Endodermal cell (in vitro differentiated cells): ENCODE data around the gene ERBIN. TPM values are rescaled to one million over a fixed set of nuclear protein-coding genes. Genes with fewer than 3 reads are reported as not detected.

ENCODE experiments used
- DNase-seq: peaks from one replicate; pipeline ENCODE4 v3.0.0-alpha.2; 2017
- H3K27ac ChIP-seq: 2 replicates; pipeline ENCODE4 v1.5.1; 2013; ENCODE audit warnings: mild to moderate bottlenecking, low read depth, low read length, moderate library complexity
- H3K27me3 ChIP-seq: 2 replicates; pipeline ENCODE4 v1.6.1; 2013; ENCODE audit warnings: mild to moderate bottlenecking, low read length, moderate library complexity; ENCODE audit not compliant: insufficient read depth, control insufficient read depth, poor library complexity, severe bottlenecking
- H3K36me3 ChIP-seq: 2 replicates; pipeline ENCODE4 v1.7.0; 2013; ENCODE audit warnings: mild to moderate bottlenecking, low read length, moderate library complexity; ENCODE audit not compliant: control insufficient read depth, insufficient read depth
- H3K4me1 ChIP-seq: one replicate; pipeline ENCODE4 v1.7.0; 2013; ENCODE audit warnings: low read length; ENCODE audit not compliant: control insufficient read depth, insufficient read depth
- H3K4me3 ChIP-seq: 2 replicates; pipeline ENCODE4 v1.5.1; 2013; ENCODE audit warnings: mild to moderate bottlenecking, low read length, moderate library complexity
- H3K9ac ChIP-seq: 2 replicates; pipeline ENCODE4 v1.6.1; 2013; ENCODE audit warnings: mild to moderate bottlenecking, low read length, moderate library complexity; ENCODE audit not compliant: poor library complexity, severe bottlenecking; ENCODE audit errors: extremely low read depth
- H3K9me3 ChIP-seq: 2 replicates; pipeline ENCODE4 v1.6.1; 2013; ENCODE audit warnings: mild to moderate bottlenecking, low read length, moderate library complexity; ENCODE audit not compliant: control insufficient read depth
- H3K27ac Mint-ChIP-seq: 2 replicates; pipeline ENCODE4 v1.8.0; 2020; ENCODE audit warnings: mixed read lengths
- H3K27me3 Mint-ChIP-seq: 2 replicates; pipeline ENCODE4 v1.8.0; 2021; ENCODE audit warnings: mild to moderate bottlenecking, mixed read lengths; ENCODE audit not compliant: insufficient read depth
- H3K36me3 Mint-ChIP-seq: 2 replicates; pipeline ENCODE4 v1.8.0; 2020; ENCODE audit warnings: low read depth, mixed read lengths
- H3K4me1 Mint-ChIP-seq: 2 replicates; pipeline ENCODE4 v1.8.0; 2020; ENCODE audit warnings: mixed read lengths
- H3K4me3 Mint-ChIP-seq: 2 replicates; pipeline ENCODE4 v1.8.0; 2020; ENCODE audit warnings: mild to moderate bottlenecking, moderate library complexity, mixed read lengths
- H3K9me3 Mint-ChIP-seq: 2 replicates; pipeline ENCODE4 v1.8.0; 2020; ENCODE audit warnings: mild to moderate bottlenecking, mixed read lengths
- WGBS, 2 experiments: methylation state at CpG; one replicate each; pipeline versions ENCODE4 v1.1.5 to v1.1.7; 2013; ENCODE audit warnings: missing lambda C conversion rate in 2 of 2, mixed read lengths in 1 of 2; ENCODE audit not compliant: insufficient coverage in 1 of 2, insufficient read length in 1 of 2; 5-methylcytosine and 5-hydroxymethylcytosine counted together
- total RNA-seq, 2 donors: library from RNA; stranded (reverse); fragmentation: NEBNext Ultra II Directional in 1 of 2; extraction: Animal tissue kit (Norgen Biotek cat#: 25700) in 1 of 2; gene quantifications; 2 replicates in 1 of 2; 3 replicates in 1 of 2; pipeline ENCODE4 v1.2.1, GENCODE V29; 2021
- TF ChIP-seq, protein P1 (sequence below): fragments of 200-600 bp; sonication (generic); conservative IDR thresholded peaks from 2 replicates; pipeline ENCODE4 v1.5.0; 2021; ENCODE audit warnings: antibody characterized with exemption, mild to moderate bottlenecking

The ERBIN gene
- total RNA-seq, 2 donors from 2014 or later = 51.8 to 54.4 TPM

DNA sequence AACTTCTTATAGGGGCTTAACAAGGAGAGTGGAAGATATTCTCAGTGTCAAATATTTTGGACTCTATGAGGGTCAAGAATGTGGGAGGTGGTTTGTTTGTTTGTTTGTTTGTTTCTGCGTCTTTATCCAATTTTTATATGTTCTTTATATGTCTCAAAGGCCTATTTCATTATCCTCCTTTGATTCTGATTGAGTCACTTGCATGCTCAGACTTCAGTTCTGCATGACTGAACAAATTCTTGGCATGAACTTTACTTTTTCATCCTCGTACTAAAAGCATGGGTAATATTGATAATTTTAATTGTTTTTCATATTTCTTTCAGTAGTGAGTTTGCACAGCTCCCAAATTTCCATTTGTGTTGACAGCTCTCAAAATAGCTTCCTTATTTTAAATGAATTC lies 19.2 kb upstream of the ERBIN start:
- no peaks in the 10 kb centered on the region for H3K36me3 ChIP-seq
- H3K4me3 ChIP-seq = no peak overlapping the region
- no peaks in the 10 kb centered on the region for H3K9me3 Mint-ChIP-seq
- no peak overlapping the region for H3K27ac ChIP-seq
- no peak overlapping the region for H3K4me3 Mint-ChIP-seq
- H3K27me3 Mint-ChIP-seq = no peaks in the 10 kb centered on the region
- H3K9ac ChIP-seq = no peak overlapping the region
- no peak overlapping the region for H3K27ac Mint-ChIP-seq
- DNase-seq = no peak
- WGBS, 2 experiments = 82% methylated on average over 1 of the region's 2 CpGs; no CpG with 5 or more reads in 1 of the 2 experiments
- no peaks in the 10 kb centered on the region for H3K4me1 Mint-ChIP-seq
- TF ChIP-seq, protein P1, sequence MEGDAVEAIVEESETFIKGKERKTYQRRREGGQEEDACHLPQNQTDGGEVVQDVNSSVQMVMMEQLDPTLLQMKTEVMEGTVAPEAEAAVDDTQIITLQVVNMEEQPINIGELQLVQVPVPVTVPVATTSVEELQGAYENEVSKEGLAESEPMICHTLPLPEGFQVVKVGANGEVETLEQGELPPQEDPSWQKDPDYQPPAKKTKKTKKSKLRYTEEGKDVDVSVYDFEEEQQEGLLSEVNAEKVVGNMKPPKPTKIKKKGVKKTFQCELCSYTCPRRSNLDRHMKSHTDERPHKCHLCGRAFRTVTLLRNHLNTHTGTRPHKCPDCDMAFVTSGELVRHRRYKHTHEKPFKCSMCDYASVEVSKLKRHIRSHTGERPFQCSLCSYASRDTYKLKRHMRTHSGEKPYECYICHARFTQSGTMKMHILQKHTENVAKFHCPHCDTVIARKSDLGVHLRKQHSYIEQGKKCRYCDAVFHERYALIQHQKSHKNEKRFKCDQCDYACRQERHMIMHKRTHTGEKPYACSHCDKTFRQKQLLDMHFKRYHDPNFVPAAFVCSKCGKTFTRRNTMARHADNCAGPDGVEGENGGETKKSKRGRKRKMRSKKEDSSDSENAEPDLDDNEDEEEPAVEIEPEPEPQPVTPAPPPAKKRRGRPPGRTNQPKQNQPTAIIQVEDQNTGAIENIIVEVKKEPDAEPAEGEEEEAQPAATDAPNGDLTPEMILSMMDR = no peak
- H3K27me3 ChIP-seq = no peaks in the 10 kb centered on the region
- H3K9me3 ChIP-seq = no peaks in the 10 kb centered on the region
- no peaks in the 10 kb centered on the region for H3K4me1 ChIP-seq
- no peaks in the 10 kb centered on the region for H3K36me3 Mint-ChIP-seq

DNA sequence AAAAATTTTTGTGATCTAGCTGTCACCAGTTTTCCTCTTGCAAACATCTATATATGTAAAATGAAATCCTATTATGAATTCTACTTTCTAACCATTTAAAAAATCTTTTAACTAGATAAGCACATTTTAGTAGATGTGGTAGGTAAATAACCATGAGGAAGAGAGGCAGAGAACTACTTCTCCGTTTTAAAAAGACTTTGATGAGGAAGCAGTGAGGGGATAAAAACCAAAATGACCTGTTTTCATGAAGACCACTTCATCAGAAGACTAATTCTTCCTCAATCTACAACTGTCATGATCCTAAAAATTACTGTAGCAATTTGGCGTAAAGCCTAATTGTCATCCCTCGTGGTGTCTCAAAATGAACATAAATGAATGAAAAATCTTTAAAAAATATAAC lies 15.7 kb upstream of the ERBIN start:
- TF ChIP-seq, protein P1 = no peak
- H3K27ac Mint-ChIP-seq = no peak overlapping the region
- no peak overlapping the region for H3K9ac ChIP-seq
- H3K27me3 ChIP-seq = no peaks in the 10 kb centered on the region
- DNase-seq = no peak
- no peaks in the 10 kb centered on the region for H3K4me1 Mint-ChIP-seq
- H3K9me3 Mint-ChIP-seq = no peaks in the 10 kb centered on the region
- H3K4me1 ChIP-seq = no peaks in the 10 kb centered on the region
- H3K36me3 ChIP-seq = no peaks in the 10 kb centered on the region
- no peak overlapping the region for H3K27ac ChIP-seq
- 65% methylated on average over 3 of the region's 3 CpGs; no CpG with 5 or more reads in 1 of the 2 experiments for WGBS, 2 experiments
- H3K36me3 Mint-ChIP-seq = no peaks in the 10 kb centered on the region
- no peaks in the 10 kb centered on the region for H3K27me3 Mint-ChIP-seq
- H3K4me3 ChIP-seq = no peak overlapping the region
- no peaks in the 10 kb centered on the region for H3K9me3 ChIP-seq
- H3K4me3 Mint-ChIP-seq = no peak overlapping the region

- no peaks in the 10 kb centered on the region for H3K27me3 Mint-ChIP-seq
- Histone ChIP-seq H3K9me3 (no peaks in the 10 kb centered on the region), H3K27me3 (no peaks in the 10 kb centered on the region), H3K4me3 (no peak overlapping the region), H3K9ac (no peak overlapping the region), H3K36me3 (no peaks in the 10 kb centered on the region), H3K27ac (no peak overlapping the region), H3K4me1 (no peaks in the 10 kb centered on the region)
- no peak overlapping the region for H3K4me3 Mint-ChIP-seq
- no peak for DNase-seq
- no peaks in the 10 kb centered on the region for H3K4me1 Mint-ChIP-seq
- H3K9me3 Mint-ChIP-seq = no peaks in the 10 kb centered on the region
- H3K27ac Mint-ChIP-seq = no peak overlapping the region
- WGBS, 2 experiments = 92 to 100% methylated on average over 1 to 3 of the region's 3 CpGs
- no peaks in the 10 kb centered on the region for H3K36me3 Mint-ChIP-seq
- TF ChIP-seq, protein P1 = no peak
Measured at GRCh38 chr5:65912311-65912710, 14.1 kb upstream of the ERBIN start.
